ENCODE results near the gene FBLN1. TPM values are rescaled to one million over a fixed set of nuclear protein-coding genes. Genes with fewer than 3 reads are reported as not detected.

The FBLN1 gene
- total and polyA plus RNA-seq, 9 of the 15 experiments (the other 6 are each of a cell fraction or from before 2014, with no cell fraction given): 0.66 TPM; not detected in 8

GRCh38 chr22:45638834-45639746 is 136.4 kb downstream of the FBLN1 start (continued):
- TF ChIP-seq PCBP1 (IDR thresholded peaks at IDR 0.05; ENCODE audit: low read depth, low read length, poor library complexity, severe bottlenecking) (no peak), ZNF143 (CRISPR knock-in tag; IDR thresholded peaks at IDR 0.05) (no peak), ZNF436 (CRISPR knock-in tag; IDR thresholded peaks at IDR 0.05) (no peak), HNRNPH1 (optimal IDR thresholded peaks at IDR 0.05; ENCODE audit: low read depth, low read length) (no peak), ERF (CRISPR knock-in tag; IDR thresholded peaks at IDR 0.05) (no peak), KDM5B (IDR thresholded peaks at IDR 0.05; ENCODE audit: insufficient replicate concordance, low read depth, low read length) (no peak), FOXK2 (conservative IDR thresholded peaks at IDR 0.05 in 1 of 2, IDR thresholded peaks at IDR 0.05 in 1 of 2; ENCODE audit: low read depth in 2 of 2) (no peak), GATAD2B (IDR thresholded peaks at IDR 0.05; ENCODE audit: borderline replicate concordance) (no peak), MAFG (tag; conservative IDR thresholded peaks at IDR 0.05) (peak; percentile 89), ZNF384 (IDR thresholded peaks at IDR 0.05; ENCODE audit: low read depth, low read length) (no peak), CCAR2 (IDR thresholded peaks at IDR 0.05; ENCODE audit: low read depth, low read length) (no peak), E4F1 (CRISPR knock-in tag; IDR thresholded peaks at IDR 0.05; ENCODE audit: borderline replicate concordance) (no peak), ZNF232 (CRISPR knock-in tag; IDR thresholded peaks at IDR 0.05) (no peak), ZNF354B (CRISPR knock-in tag; IDR thresholded peaks at IDR 0.05) (no peak), MAZ (CRISPR knock-in tag; conservative IDR thresholded peaks at IDR 0.05 in 1 of 2, IDR thresholded peaks at IDR 0.05 in 1 of 2) (no peak), RBM14 (IDR thresholded peaks at IDR 0.05; ENCODE audit: borderline replicate concordance, insufficient read depth, low read depth, low read length) (no peak), KLF1 (tag; IDR thresholded peaks at IDR 0.05) (peak; percentile 80; the same call in 1 of the 2 replicates), KHSRP (IDR thresholded peaks at IDR 0.05) (no peak), RBM17 (IDR thresholded peaks at IDR 0.05; ENCODE audit: borderline replicate concordance, low read depth, low read length) (no peak), ARID1B (IDR thresholded peaks at IDR 0.05) (peak; percentile 59), RUNX1 (IDR thresholded peaks at IDR 0.05; ENCODE audit: low read depth) (no peak), TCFL5 (CRISPR knock-in tag; conservative IDR thresholded peaks at IDR 0.05) (no peak), BACH1 (tag; IDR thresholded peaks at IDR 0.05) (peak; percentile 82), ZNF23 (CRISPR knock-in tag; IDR thresholded peaks at IDR 0.05) (no peak), KAT2B (IDR thresholded peaks at IDR 0.05; ENCODE audit: low read depth, low read length) (no peak)
- TF ChIP-seq, protein P1, sequence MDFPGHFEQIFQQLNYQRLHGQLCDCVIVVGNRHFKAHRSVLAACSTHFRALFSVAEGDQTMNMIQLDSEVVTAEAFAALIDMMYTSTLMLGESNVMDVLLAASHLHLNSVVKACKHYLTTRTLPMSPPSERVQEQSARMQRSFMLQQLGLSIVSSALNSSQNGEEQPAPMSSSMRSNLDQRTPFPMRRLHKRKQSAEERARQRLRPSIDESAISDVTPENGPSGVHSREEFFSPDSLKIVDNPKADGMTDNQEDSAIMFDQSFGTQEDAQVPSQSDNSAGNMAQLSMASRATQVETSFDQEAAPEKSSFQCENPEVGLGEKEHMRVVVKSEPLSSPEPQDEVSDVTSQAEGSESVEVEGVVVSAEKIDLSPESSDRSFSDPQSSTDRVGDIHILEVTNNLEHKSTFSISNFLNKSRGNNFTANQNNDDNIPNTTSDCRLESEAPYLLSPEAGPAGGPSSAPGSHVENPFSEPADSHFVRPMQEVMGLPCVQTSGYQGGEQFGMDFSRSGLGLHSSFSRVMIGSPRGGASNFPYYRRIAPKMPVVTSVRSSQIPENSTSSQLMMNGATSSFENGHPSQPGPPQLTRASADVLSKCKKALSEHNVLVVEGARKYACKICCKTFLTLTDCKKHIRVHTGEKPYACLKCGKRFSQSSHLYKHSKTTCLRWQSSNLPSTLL (IDR thresholded peaks at IDR 0.05): no peak

Data from K562 (cell line).